ENCODE measurements around the gene PKHD1. TPM values are rescaled to one million over a fixed set of nuclear protein-coding genes. Genes with fewer than 3 reads are reported as not detected.

PKHD1 gene
- total and polyA plus RNA-seq, 4 donors, result 0.06 TPM; not detected in 3

- Histone ChIP-seq H3K4me1 (ENCODE audit: control insufficient read depth in 1 of 2, insufficient read depth in 2 of 2, low read length in 2 of 2) (no peaks in the 10 kb centered on the region), H3K27me3 (ENCODE audit: control insufficient read depth in 1 of 2, insufficient read depth in 2 of 2, low read length in 1 of 2) (no peaks in the 10 kb centered on the region), H3K36me3 (ENCODE audit: control insufficient read depth in 1 of 2, insufficient read depth in 2 of 2, low read length in 1 of 2) (no peaks in the 10 kb centered on the region), H3K4me3 (ENCODE audit: low read length in 2 of 2) (no peak overlapping the region), H3K27ac (ENCODE audit: low read depth in 1 of 2, low read length in 2 of 2) (no peak overlapping the region), H3K9me3 (ENCODE audit: control insufficient read depth, low read length) (no peaks in the 10 kb centered on the region)
- 19 to 20% methylated on average over 5 of the region's 5 CpGs for whole genome bisulfite sequencing, 2 donors
- intact Hi-C loops (cut with DNase I), result loop anchor here in 1 of 2 donors (10.0 kb wide), 1 partner anchor 201 kb away; no protein-coding TSS in a partner anchor
- ATAC-seq (ENCODE audit: low FRiP score) (peak; percentile 59), DNase-seq (no peak)
These were observed 23.6 kb downstream of the PKHD1 start for GRCh38 chr6:52063584-52064344.

- ATAC-seq (ENCODE audit: low FRiP score), result no peak
- Histone ChIP-seq H3K9me3 (ENCODE audit: control insufficient read depth, low read length) (no peaks in the 10 kb centered on the region), H3K36me3 (ENCODE audit: control insufficient read depth in 1 of 2, insufficient read depth in 2 of 2, low read length in 1 of 2) (no peaks in the 10 kb centered on the region), H3K4me1 (ENCODE audit: control insufficient read depth in 1 of 2, insufficient read depth in 2 of 2, low read length in 2 of 2) (no peaks in the 10 kb centered on the region), H3K27ac (ENCODE audit: low read depth in 1 of 2, low read length in 2 of 2) (no peak overlapping the region), H3K27me3 (ENCODE audit: control insufficient read depth in 1 of 2, insufficient read depth in 2 of 2, low read length in 1 of 2) (no peaks in the 10 kb centered on the region), H3K4me3 (ENCODE audit: low read length in 2 of 2) (no peak overlapping the region)
- WGBS, 2 donors, result 90 to 94% methylated on average over 3 of the region's 3 CpGs
- DNase-seq, result no peak
- intact Hi-C loops (cut with DNase I), result loop anchor here in 1 of 2 donors (10.0 kb wide), 1 partner anchor 203 kb away; no protein-coding TSS in a partner anchor
These were observed 25.9 kb downstream of the PKHD1 start for GRCh38 chr6:52061481-52061880.

- Histone ChIP-seq H3K27ac (ENCODE audit: low read depth in 1 of 2, low read length in 2 of 2) (no peak overlapping the region), H3K4me1 (ENCODE audit: control insufficient read depth in 1 of 2, insufficient read depth in 2 of 2, low read length in 2 of 2) (no peaks in the 10 kb centered on the region), H3K27me3 (ENCODE audit: control insufficient read depth in 1 of 2, insufficient read depth in 2 of 2, low read length in 1 of 2) (no peaks in the 10 kb centered on the region), H3K36me3 (ENCODE audit: control insufficient read depth in 1 of 2, insufficient read depth in 2 of 2, low read length in 1 of 2) (no peaks in the 10 kb centered on the region), H3K4me3 (ENCODE audit: low read length in 2 of 2) (no peak overlapping the region), H3K9me3 (ENCODE audit: control insufficient read depth, low read length) (no peaks in the 10 kb centered on the region)
- intact Hi-C loops (cut with DNase I), result loop anchor here in 1 of 2 donors (10.0 kb wide), 1 partner anchor 205 kb away; no protein-coding TSS in a partner anchor
- 68% methylated on average over 1 of the region's 1 CpG for WGBS, 2 donors
- ATAC-seq (ENCODE audit: low FRiP score) (no peak), DNase-seq (no peak)
These were observed 27.6 kb downstream of the PKHD1 start for GRCh38 chr6:52059821-52060220.

- Histone ChIP-seq H3K4me3 (ENCODE audit: low read length in 2 of 2) (no peak overlapping the region), H3K27me3 (ENCODE audit: control insufficient read depth in 1 of 2, insufficient read depth in 2 of 2, low read length in 1 of 2) (no peaks in the 10 kb centered on the region), H3K9me3 (ENCODE audit: control insufficient read depth, low read length) (no peaks in the 10 kb centered on the region), H3K27ac (ENCODE audit: low read depth in 1 of 2, low read length in 2 of 2) (no peak overlapping the region), H3K36me3 (ENCODE audit: control insufficient read depth in 1 of 2, insufficient read depth in 2 of 2, low read length in 1 of 2) (no peaks in the 10 kb centered on the region), H3K4me1 (ENCODE audit: control insufficient read depth in 1 of 2, insufficient read depth in 2 of 2, low read length in 2 of 2) (no peaks in the 10 kb centered on the region)
- ATAC-seq (ENCODE audit: low FRiP score) (no peak), DNase-seq (no peak)
- WGBS, 2 donors, result 85 to 86% methylated on average over 7 of the region's 7 CpGs
- intact Hi-C loops (cut with DNase I), result no loop called here
These were observed 32.0 kb downstream of the PKHD1 start for GRCh38 chr6:52055451-52055850.

DNA sequence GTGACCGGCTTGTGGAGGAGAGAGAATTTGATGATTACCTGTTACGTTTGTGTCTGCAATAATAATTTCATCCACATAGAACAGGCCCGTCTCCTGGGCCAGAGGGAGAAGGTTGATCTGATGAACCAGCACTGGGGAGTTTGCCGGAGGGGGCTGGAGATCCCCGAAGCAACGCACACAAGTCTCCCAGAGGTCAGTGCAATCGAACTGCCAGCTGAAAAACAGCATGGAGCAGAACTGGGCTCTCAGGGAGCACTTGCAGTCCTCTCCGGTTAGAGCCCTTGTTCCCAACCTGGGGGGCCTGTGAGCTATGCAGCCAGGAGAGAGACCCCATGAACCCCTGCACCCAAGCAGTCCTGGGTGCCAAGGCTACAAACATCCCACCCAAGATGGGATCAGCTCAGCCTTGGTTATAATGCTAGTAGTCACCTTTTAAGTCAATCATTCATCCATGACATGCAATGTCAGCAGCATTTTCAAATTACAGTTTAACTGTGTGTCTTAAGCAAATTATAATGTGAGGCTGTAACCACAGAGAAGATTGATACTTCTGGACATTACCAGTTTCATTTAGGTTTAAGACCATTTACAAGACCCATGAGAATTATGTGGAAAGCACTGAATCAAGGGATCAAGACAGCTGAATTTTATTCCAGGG lies 34.2 kb downstream of the PKHD1 start:
- Histone ChIP-seq H3K4me3 (ENCODE audit: low read length in 2 of 2) (no peak overlapping the region), H3K9me3 (ENCODE audit: control insufficient read depth, low read length) (no peaks in the 10 kb centered on the region), H3K36me3 (ENCODE audit: control insufficient read depth in 1 of 2, insufficient read depth in 2 of 2, low read length in 1 of 2) (no peaks in the 10 kb centered on the region), H3K27me3 (ENCODE audit: control insufficient read depth in 1 of 2, insufficient read depth in 2 of 2, low read length in 1 of 2) (no peaks in the 10 kb centered on the region), H3K27ac (ENCODE audit: low read depth in 1 of 2, low read length in 2 of 2) (no peak overlapping the region), H3K4me1 (ENCODE audit: control insufficient read depth in 1 of 2, insufficient read depth in 2 of 2, low read length in 2 of 2) (no peaks in the 10 kb centered on the region)
- intact Hi-C loops (cut with DNase I), result no loop called here
- no peak for ATAC-seq (ENCODE audit: low FRiP score)
- DNase-seq, result no peak
- 74 to 79% methylated on average over 8 of the region's 8 CpGs for WGBS, 2 donors

DNA sequence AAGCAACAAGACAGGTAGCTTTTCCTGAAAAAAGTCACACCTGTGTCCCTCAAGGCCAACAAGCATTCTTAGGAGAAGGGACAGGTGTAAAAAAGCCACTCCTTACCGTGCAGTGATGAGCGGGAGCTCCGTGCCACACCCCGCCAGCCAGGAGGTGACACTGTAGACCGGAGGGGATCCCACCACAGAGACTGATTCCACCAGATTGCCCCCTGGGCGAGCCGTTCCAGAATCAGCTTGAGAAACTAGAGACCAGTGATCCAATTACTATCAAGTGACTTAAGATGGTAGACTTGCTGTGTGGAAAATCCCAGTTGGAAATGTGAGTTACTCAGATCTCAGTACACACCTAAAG lies 37.4 kb downstream of the PKHD1 start:
- no peaks in the 10 kb centered on the region for H3K4me1 ChIP-seq (ENCODE audit: control insufficient read depth in 1 of 2, insufficient read depth in 2 of 2, low read length in 2 of 2)
- H3K9me3 ChIP-seq (ENCODE audit: control insufficient read depth, low read length), result no peaks in the 10 kb centered on the region
- DNase-seq (peak in 1 of 2 donors; percentile 58), ATAC-seq (ENCODE audit: low FRiP score) (no peak)
- no peak overlapping the region for H3K4me3 ChIP-seq (ENCODE audit: low read length in 2 of 2)
- WGBS, 2 donors, result 60% methylated on average over 7 of the region's 7 CpGs
- H3K27me3 ChIP-seq (ENCODE audit: control insufficient read depth in 1 of 2, insufficient read depth in 2 of 2, low read length in 1 of 2), result no peaks in the 10 kb centered on the region
- intact Hi-C loops (cut with DNase I), result no loop called here
- no peaks in the 10 kb centered on the region for H3K36me3 ChIP-seq (ENCODE audit: control insufficient read depth in 1 of 2, insufficient read depth in 2 of 2, low read length in 1 of 2)
- no peak overlapping the region for H3K27ac ChIP-seq (ENCODE audit: low read depth in 1 of 2, low read length in 2 of 2)

DNA sequence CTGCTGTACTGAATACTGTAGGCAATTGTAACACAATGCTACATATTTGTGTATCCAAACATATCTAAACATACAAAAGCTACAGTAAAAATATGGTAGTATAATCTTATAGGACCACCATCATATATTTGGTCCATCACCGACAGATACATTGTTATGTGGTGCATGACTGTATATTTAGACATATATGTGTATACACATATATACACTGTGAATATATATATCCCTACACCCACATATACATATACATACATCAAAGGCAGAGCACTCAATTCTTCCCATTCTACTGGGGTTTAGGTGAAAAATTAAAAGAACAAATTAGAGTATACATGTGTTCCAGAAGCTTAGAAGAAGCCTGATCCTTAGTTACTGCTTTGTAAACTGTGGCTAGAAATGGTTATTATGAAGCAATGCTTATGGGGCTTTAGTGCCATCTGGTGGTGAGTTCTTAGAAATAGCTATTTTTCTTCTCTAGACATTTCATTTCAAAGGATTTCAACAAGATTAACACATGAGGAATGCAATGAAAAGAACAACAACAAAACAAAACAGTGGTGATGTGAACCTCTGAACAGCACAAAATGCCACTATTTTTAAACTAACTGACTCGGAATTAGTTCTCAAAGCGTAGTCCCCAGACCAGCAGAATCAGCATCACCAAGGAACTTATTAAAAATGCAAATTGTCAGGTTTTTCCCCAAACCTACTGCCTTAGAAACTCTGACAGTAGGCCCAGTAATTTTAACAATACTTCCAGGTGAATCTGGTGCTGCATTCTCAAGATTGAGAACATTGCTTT lies 38.0 kb downstream of the PKHD1 start:
- H3K27me3 ChIP-seq (ENCODE audit: control insufficient read depth in 1 of 2, insufficient read depth in 2 of 2, low read length in 1 of 2), result no peaks in the 10 kb centered on the region
- ATAC-seq (ENCODE audit: low FRiP score) (no peak), DNase-seq (no peak)
- no peaks in the 10 kb centered on the region for H3K4me1 ChIP-seq (ENCODE audit: control insufficient read depth in 1 of 2, insufficient read depth in 2 of 2, low read length in 2 of 2)
- no peaks in the 10 kb centered on the region for H3K9me3 ChIP-seq (ENCODE audit: control insufficient read depth, low read length)
- H3K36me3 ChIP-seq (ENCODE audit: control insufficient read depth in 1 of 2, insufficient read depth in 2 of 2, low read length in 1 of 2), result no peaks in the 10 kb centered on the region
- intact Hi-C loops (cut with DNase I), result no loop called here
- H3K4me3 ChIP-seq (ENCODE audit: low read length in 2 of 2), result no peak overlapping the region
- WGBS, 2 donors, result 27 to 34% methylated on average over 3 of the region's 3 CpGs
- no peak overlapping the region for H3K27ac ChIP-seq (ENCODE audit: low read depth in 1 of 2, low read length in 2 of 2)

DNA sequence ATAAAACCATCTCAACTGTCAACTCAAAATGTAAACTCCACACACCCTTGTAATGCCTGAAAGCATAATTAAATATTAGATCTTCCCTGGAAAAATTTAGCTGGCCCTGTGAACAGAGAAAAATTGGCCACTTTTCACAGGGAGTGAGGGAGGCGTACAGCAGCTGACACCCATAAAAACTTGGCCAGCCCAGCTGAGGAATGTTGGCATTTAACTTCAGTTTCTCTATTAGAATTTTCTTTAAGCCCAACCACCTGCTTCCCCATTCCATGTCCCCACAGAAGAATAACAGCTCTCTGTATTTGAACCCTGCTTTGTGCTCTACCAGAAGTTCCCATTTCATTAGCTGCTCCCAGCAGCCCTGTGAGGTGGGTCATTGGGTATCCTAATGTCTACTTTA lies 41.0 kb downstream of the PKHD1 start:
- Histone ChIP-seq H3K27ac (ENCODE audit: low read depth in 1 of 2, low read length in 2 of 2) (no peak overlapping the region), H3K36me3 (ENCODE audit: control insufficient read depth in 1 of 2, insufficient read depth in 2 of 2, low read length in 1 of 2) (no peaks in the 10 kb centered on the region), H3K4me1 (ENCODE audit: control insufficient read depth in 1 of 2, insufficient read depth in 2 of 2, low read length in 2 of 2) (no peaks in the 10 kb centered on the region), H3K4me3 (ENCODE audit: low read length in 2 of 2) (no peak overlapping the region), H3K27me3 (ENCODE audit: control insufficient read depth in 1 of 2, insufficient read depth in 2 of 2, low read length in 1 of 2) (no peaks in the 10 kb centered on the region), H3K9me3 (ENCODE audit: control insufficient read depth, low read length) (no peaks in the 10 kb centered on the region)
- WGBS, 2 donors, result 0 to 1% methylated on average over 1 of the region's 1 CpG
- intact Hi-C loops (cut with DNase I), result no loop called here
- ATAC-seq (ENCODE audit: low FRiP score) (no peak), DNase-seq (no peak)
